ENCODE measurements around the gene CBFA2T3. TPM values are rescaled to one million over a fixed set of nuclear protein-coding genes. Genes with fewer than 3 reads are reported as not detected.

The CBFA2T3 gene
- total RNA-seq, 1 experiment from 2014 or later, result 13.7 TPM

DNA sequence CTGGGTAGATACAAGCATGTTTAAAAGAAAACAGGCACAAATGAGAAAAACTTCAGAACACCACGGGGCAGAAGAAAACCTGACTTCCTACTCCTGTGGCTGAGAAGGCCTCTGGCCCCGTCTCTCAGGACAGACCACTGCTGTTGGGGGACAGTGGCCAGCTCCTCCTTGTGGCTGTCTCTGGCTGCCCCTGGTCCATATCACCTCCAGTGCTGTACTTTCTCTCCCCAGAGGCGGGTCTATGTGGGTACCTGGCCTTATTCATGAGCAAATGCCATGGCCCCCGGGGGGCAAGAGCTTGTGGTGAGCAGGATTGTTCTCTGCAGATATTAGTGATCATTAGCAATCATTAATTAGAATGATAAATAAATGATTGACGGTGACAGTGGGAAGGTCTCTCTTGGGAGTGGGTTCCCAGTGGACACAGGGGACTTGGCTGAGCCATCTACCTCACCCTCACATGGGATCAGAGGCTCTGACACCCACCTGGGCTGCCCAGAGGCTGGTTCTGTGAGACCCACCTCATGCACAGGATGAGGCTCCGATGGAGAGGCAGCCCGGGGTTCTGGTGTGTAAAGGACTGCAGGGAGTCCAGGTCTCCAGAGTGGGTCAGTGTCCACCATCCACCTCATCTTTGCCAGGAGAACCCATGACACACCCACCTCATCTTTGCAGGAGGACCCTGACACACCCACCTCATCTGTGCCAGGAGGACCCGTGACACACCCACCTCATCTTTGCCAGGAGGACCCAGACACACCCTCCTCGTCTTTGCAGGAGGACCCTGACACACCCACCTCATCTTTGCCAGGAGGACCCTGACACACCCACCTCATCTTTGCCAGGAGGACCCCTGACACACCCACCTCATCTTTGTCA lies 30.6 kb upstream of the CBFA2T3 start:
- Histone ChIP-seq H3K27me3 (ENCODE audit: control insufficient read depth, insufficient read depth, low read length) (no peaks in the 10 kb centered on the region), H3K4me3 (ENCODE audit: low read depth in 2 of 2, low read length in 2 of 2) (no peak overlapping the region), H3K9me3 (ENCODE audit: control insufficient read depth, insufficient read depth, low read depth, low read length) (no peaks in the 10 kb centered on the region), H3K27ac (ENCODE audit: low read length) (no peak overlapping the region), H3K36me3 (ENCODE audit: control insufficient read depth, insufficient read depth, low read length) (no peaks in the 10 kb centered on the region), H3K4me1 (ENCODE audit: control insufficient read depth, insufficient read depth, low read length) (no peaks in the 10 kb centered on the region)
- DNase-seq (ENCODE audit: low read depth, low spot score) (no peak), ATAC-seq (no peak)
- ChIA-PET CTCF (no interaction called here), POLR2A (no interaction called here)
- no peak for TF ChIP-seq SIN3A (IDR thresholded peaks at IDR 0.05; ENCODE audit: borderline replicate concordance, insufficient read depth, low read depth, low read length)
- TF ChIP-seq, protein P1, sequence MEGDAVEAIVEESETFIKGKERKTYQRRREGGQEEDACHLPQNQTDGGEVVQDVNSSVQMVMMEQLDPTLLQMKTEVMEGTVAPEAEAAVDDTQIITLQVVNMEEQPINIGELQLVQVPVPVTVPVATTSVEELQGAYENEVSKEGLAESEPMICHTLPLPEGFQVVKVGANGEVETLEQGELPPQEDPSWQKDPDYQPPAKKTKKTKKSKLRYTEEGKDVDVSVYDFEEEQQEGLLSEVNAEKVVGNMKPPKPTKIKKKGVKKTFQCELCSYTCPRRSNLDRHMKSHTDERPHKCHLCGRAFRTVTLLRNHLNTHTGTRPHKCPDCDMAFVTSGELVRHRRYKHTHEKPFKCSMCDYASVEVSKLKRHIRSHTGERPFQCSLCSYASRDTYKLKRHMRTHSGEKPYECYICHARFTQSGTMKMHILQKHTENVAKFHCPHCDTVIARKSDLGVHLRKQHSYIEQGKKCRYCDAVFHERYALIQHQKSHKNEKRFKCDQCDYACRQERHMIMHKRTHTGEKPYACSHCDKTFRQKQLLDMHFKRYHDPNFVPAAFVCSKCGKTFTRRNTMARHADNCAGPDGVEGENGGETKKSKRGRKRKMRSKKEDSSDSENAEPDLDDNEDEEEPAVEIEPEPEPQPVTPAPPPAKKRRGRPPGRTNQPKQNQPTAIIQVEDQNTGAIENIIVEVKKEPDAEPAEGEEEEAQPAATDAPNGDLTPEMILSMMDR (IDR thresholded peaks at IDR 0.05), result no peak
- intact Hi-C loops (cut with micrococcal nuclease; ENCODE audit: unreplicated experiment), result no loop called here
- BruUV-seq (replicated peaks), result no TSS peak
- in situ Hi-C loops (cut with HindIII; ENCODE audit: low pct_unique_long_range_greater_than_20kb, low sequenced_read_pairs), result no loop called here

DNA sequence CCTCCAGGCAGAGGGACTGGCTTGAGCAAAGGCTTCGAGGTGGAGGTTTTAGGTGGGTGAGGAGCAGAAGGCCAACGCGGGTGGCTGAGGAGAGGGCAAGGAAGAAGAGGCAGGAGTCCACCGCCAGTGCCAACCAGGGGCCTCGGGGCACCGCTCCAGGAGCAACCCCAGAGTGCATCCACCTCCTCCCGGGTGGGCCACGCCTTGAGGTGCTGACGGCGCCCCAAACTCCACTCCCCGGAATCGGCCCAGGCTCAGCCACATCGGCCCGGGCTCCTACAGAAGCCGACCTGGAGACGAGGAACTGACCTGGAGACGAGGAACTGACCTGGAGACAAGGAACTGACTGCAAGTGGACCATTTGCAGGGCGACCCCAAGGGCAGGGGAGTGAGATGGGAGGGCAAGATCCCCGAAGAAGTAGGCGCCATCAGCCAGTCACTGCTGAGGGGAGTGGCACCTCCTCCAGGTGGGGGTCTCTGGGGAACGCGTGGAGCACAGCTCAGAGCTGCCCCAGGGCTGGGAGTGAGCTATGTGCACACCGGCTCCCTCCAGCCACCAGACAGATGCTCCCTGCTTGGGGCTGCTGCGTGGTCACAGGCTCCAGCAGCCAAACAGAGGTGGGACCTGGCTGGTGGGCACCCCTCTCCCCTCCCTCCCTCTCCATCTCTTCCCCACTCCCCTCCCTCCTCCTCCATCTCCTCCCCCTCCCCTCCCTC lies 29.2 kb upstream of the CBFA2T3 start:
- H3K36me3 ChIP-seq (ENCODE audit: control insufficient read depth, insufficient read depth, low read length), result no peaks in the 10 kb centered on the region
- TF ChIP-seq, protein P2, sequence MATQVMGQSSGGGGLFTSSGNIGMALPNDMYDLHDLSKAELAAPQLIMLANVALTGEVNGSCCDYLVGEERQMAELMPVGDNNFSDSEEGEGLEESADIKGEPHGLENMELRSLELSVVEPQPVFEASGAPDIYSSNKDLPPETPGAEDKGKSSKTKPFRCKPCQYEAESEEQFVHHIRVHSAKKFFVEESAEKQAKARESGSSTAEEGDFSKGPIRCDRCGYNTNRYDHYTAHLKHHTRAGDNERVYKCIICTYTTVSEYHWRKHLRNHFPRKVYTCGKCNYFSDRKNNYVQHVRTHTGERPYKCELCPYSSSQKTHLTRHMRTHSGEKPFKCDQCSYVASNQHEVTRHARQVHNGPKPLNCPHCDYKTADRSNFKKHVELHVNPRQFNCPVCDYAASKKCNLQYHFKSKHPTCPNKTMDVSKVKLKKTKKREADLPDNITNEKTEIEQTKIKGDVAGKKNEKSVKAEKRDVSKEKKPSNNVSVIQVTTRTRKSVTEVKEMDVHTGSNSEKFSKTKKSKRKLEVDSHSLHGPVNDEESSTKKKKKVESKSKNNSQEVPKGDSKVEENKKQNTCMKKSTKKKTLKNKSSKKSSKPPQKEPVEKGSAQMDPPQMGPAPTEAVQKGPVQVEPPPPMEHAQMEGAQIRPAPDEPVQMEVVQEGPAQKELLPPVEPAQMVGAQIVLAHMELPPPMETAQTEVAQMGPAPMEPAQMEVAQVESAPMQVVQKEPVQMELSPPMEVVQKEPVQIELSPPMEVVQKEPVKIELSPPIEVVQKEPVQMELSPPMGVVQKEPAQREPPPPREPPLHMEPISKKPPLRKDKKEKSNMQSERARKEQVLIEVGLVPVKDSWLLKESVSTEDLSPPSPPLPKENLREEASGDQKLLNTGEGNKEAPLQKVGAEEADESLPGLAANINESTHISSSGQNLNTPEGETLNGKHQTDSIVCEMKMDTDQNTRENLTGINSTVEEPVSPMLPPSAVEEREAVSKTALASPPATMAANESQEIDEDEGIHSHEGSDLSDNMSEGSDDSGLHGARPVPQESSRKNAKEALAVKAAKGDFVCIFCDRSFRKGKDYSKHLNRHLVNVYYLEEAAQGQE (IDR thresholded peaks at IDR 0.05; ENCODE audit: insufficient read depth in 1 of 2, low read depth in 2 of 2, low read length in 1 of 2), result no peak
- TF ChIP-seq SIN3A (IDR thresholded peaks at IDR 0.05; ENCODE audit: borderline replicate concordance, insufficient read depth, low read depth, low read length) (no peak), POLR2AphosphoS5 (IDR thresholded peaks at IDR 0.05; ENCODE audit: low read depth, low read length) (no peak), TCF7L2 (IDR thresholded peaks at IDR 0.05; ENCODE audit: low read depth, low read length) (no peak)
- TF ChIP-seq, protein P1 (IDR thresholded peaks at IDR 0.05), result no peak
- H3K27me3 ChIP-seq (ENCODE audit: control insufficient read depth, insufficient read depth, low read length), result no peaks in the 10 kb centered on the region
- in situ Hi-C loops (cut with HindIII; ENCODE audit: low pct_unique_long_range_greater_than_20kb, low sequenced_read_pairs) (no loop called here), intact Hi-C loops (cut with micrococcal nuclease; ENCODE audit: unreplicated experiment) (no loop called here)
- POLR2A ChIA-PET, result no interaction called here
- H3K9me3 ChIP-seq (ENCODE audit: control insufficient read depth, insufficient read depth, low read depth, low read length), result no peaks in the 10 kb centered on the region
- no peak overlapping the region for H3K27ac ChIP-seq (ENCODE audit: low read length)
- CTCF ChIA-PET, result no interaction called here
- DNase-seq (ENCODE audit: low read depth, low spot score) (no peak), ATAC-seq (peak; percentile 72)
- no peak overlapping the region for H3K4me3 ChIP-seq (ENCODE audit: low read depth in 2 of 2, low read length in 2 of 2)
- no TSS peak for BruUV-seq (replicated peaks)
- H3K4me1 ChIP-seq (ENCODE audit: control insufficient read depth, insufficient read depth, low read length), result no peaks in the 10 kb centered on the region
